Measurements from ENCODE around the gene STK38. TPM values are rescaled to one million over a fixed set of nuclear protein-coding genes. Genes with fewer than 3 reads are reported as not detected.

Gene STK38
- total RNA-seq, 1 donor from 2014 or later = 31.9 TPM

DNA sequence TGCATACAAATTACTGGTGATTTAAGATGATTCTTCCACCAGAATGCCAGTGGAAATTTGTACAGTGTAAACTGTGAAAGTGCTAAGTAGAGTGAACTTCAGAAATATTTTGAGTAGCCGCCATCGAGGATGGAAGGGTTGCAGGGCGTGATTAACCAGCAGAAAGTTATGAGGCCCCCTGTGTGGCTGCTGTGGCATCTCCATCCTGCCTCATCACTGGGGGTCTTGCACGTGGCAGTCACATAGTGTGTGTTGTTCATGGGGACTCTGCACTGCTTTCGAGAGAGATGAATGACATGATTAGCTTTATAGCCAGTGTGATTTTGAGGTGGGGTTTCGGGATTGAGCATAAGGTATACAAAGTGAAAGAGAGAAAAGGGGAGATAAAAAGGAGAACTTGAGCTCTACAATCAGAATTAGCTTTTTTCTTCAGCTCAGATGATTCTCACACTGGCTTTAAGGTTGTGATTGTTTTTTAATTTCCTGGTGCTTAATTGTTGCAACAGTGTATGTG is 78.1 kb downstream of the STK38 start:
- H3K4me1 ChIP-seq = no peaks in the 10 kb centered on the region
- H3K9me3 ChIP-seq = no peaks in the 10 kb centered on the region
- no peak overlapping the region for H3K4me3 ChIP-seq
- intact Hi-C loops (cut with DNase I) = no loop called here
- no peak for DNase-seq (ENCODE audit: extremely low spot score in 2 of 2)
- H3K27me3 ChIP-seq = no peaks in the 10 kb centered on the region
- H3K36me3 ChIP-seq = peaks cover 0 to 19% of the 10 kb centered on the region in 2 donors
- TF ChIP-seq, protein P1, sequence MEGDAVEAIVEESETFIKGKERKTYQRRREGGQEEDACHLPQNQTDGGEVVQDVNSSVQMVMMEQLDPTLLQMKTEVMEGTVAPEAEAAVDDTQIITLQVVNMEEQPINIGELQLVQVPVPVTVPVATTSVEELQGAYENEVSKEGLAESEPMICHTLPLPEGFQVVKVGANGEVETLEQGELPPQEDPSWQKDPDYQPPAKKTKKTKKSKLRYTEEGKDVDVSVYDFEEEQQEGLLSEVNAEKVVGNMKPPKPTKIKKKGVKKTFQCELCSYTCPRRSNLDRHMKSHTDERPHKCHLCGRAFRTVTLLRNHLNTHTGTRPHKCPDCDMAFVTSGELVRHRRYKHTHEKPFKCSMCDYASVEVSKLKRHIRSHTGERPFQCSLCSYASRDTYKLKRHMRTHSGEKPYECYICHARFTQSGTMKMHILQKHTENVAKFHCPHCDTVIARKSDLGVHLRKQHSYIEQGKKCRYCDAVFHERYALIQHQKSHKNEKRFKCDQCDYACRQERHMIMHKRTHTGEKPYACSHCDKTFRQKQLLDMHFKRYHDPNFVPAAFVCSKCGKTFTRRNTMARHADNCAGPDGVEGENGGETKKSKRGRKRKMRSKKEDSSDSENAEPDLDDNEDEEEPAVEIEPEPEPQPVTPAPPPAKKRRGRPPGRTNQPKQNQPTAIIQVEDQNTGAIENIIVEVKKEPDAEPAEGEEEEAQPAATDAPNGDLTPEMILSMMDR (IDR thresholded peaks at IDR 0.05) = no peak
- TF ChIP-seq POLR2AphosphoS5 (IDR thresholded peaks at IDR 0.05; ENCODE audit: insufficient read depth in 1 of 2, low read depth in 1 of 2) (no peak), POLR2A (IDR thresholded peaks at IDR 0.05) (no peak)
- H3K27ac ChIP-seq = no peak overlapping the region

DNA sequence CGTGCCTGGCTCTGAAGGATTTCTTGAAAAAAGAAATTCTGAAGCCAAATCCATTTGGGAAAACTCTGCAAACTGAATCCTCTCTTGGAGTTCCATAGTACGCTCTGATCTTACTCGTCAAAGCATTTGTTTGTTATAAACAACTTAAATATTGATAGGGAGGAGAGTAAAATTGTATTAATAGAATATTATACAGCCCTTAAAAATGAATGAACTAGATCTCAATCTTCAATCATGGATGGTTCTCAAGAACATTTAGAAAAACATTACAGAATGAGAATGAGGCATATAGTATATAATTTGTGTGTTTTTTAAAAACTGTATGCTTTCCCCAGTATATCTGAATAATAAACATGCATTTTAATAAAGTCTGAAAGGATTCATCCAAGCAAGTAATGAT is 79.7 kb downstream of the STK38 start:
- intact Hi-C loops (cut with DNase I) = no loop called here
- TF ChIP-seq POLR2A (IDR thresholded peaks at IDR 0.05) = no peak
- Histone ChIP-seq H3K4me1 (peaks cover 9% of the 10 kb centered on the region), H3K36me3 (peaks cover 0 to 14% of the 10 kb centered on the region in 2 donors), H3K4me3 (no peak overlapping the region), H3K27ac (no peak overlapping the region), H3K27me3 (no peaks in the 10 kb centered on the region), H3K9me3 (no peaks in the 10 kb centered on the region)
- DNase-seq (ENCODE audit: extremely low spot score in 2 of 2) = no peak

- Histone ChIP-seq H3K4me3 (no peak overlapping the region), H3K9me3 (no peaks in the 10 kb centered on the region), H3K36me3 (no peaks in the 10 kb centered on the region), H3K27ac (no peak overlapping the region), H3K4me1 (peaks cover 33% of the 10 kb centered on the region), H3K27me3 (no peaks in the 10 kb centered on the region)
- intact Hi-C loops (cut with DNase I) = no loop called here
- TF ChIP-seq POLR2AphosphoS5 (IDR thresholded peaks at IDR 0.05; ENCODE audit: insufficient read depth in 1 of 2, low read depth in 1 of 2) = no peak
- no peak for TF ChIP-seq POLR2A (IDR thresholded peaks at IDR 0.05)
- TF ChIP-seq, protein P1 (IDR thresholded peaks at IDR 0.05) = no peak
- DNase-seq (ENCODE audit: extremely low spot score in 2 of 2) = no peak
Observed at GRCh38 chr6:36464233-36464632, 83.0 kb downstream of the STK38 start.

- Histone ChIP-seq H3K4me3 (no peak overlapping the region), H3K9me3 (no peaks in the 10 kb centered on the region), H3K27ac (no peak overlapping the region), H3K36me3 (no peaks in the 10 kb centered on the region), H3K4me1 (peaks cover 36% of the 10 kb centered on the region), H3K27me3 (no peaks in the 10 kb centered on the region)
- intact Hi-C loops (cut with DNase I) = no loop called here
- no peak for DNase-seq (ENCODE audit: extremely low spot score in 2 of 2)
- TF ChIP-seq, protein P1 (IDR thresholded peaks at IDR 0.05) = no peak
- TF ChIP-seq POLR2AphosphoS5 (IDR thresholded peaks at IDR 0.05; ENCODE audit: insufficient read depth in 1 of 2, low read depth in 1 of 2) (no peak), POLR2A (IDR thresholded peaks at IDR 0.05) (no peak)
Observed at GRCh38 chr6:36463676-36464075, 83.6 kb downstream of the STK38 start.

DNA sequence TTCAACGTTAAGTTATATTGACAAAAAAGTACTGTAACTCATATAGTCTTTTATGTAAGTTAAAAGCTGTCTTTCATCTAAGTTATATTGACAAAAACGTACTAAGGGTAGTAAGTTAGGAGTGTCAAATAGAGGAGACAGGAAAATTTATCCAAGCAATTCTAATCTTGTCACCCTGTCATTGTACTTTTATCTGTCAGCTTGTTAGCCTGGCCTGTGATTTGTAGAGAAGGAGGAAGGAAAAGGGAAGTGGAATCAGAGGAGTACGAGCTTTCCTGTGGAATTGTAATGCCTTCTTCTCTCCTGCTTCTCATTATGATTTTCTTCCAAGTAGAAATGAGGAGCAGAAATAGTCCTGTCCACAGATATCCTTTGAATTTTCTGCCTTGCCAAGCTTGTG is 85.6 kb downstream of the STK38 start:
- Histone ChIP-seq H3K4me3 (no peak overlapping the region), H3K36me3 (no peaks in the 10 kb centered on the region), H3K9me3 (no peaks in the 10 kb centered on the region), H3K4me1 (peaks cover 36% of the 10 kb centered on the region), H3K27me3 (no peaks in the 10 kb centered on the region), H3K27ac (no peak overlapping the region)
- DNase-seq (ENCODE audit: extremely low spot score in 2 of 2) = no peak
- no peak for TF ChIP-seq POLR2AphosphoS5 (IDR thresholded peaks at IDR 0.05; ENCODE audit: insufficient read depth in 1 of 2, low read depth in 1 of 2)
- TF ChIP-seq, protein P1 (IDR thresholded peaks at IDR 0.05) = no peak
- TF ChIP-seq POLR2A (IDR thresholded peaks at IDR 0.05) = no peak
- intact Hi-C loops (cut with DNase I) = no loop called here

Data from vagina (tissue), 2 donors.